EL (cell line): ENCODE results near the gene EYA4.
"Not testable (repeated sequence)": the region's sequence is repeated elsewhere in the genome, so short reads cannot be mapped to it uniquely, and the experiment has no call there.

Experiments used
- DNase-seq: peaks from one replicate; pipeline ENCODE4 v3.0.0-alpha.2; 2016

Gene EYA4

DNA sequence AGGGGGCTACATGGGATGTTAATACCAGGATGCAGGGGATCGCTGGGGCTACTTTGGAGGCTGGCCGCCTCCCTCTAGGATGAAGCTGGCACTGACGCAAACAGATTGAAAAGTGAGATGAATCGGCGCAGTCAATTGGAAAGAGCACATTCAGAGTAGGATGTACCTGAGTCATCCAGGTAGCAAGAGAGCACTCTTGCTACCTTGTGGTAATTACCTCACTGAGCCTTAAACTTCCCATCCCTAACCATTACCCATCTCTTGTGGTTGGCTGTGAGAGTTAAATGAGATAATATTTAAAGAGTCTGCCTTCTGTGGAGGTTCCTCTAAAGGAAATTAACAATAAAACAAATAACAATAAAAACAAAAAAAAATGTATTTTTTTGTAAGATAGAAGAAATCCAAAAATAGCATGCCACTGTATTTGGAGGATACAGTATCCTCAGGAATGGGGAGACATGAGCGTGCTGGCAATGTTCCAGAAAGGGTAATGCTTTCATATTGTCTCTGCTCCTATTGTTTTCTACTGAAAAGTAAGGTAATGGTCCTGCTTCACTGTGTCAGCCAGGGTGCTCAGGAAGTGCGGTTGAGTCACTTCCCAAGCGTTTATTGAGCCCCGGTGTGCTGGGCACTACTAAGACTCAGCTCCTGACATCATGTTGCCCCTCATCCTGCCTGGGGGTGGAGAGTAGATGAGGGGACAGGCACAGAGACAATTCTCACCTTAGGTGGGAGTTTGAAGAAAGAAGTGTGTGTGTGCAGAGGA is 301.1 kb downstream of the EYA4 start:
- peak; percentile 15 for DNase-seq

DNA sequence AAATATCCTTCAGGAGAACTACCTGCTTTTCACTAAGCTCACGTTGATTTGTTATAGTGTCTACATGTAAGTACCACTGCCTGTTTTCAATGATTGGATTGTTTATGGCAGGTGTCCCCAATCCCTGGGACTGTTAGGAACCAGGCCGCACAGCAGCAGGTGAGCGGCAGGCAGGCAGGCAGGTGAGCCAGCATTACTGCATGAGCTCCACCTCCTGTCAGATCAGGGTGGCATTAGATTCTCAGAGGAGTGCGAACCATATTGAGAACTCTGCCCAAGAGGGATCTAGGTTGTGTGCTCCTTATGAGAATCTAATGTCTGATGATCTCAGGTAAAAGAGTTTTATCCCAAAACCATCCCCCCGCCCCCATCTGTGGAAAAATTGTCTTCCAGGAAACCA is 303.3 kb downstream of the EYA4 start:
- no peak for DNase-seq

DNA sequence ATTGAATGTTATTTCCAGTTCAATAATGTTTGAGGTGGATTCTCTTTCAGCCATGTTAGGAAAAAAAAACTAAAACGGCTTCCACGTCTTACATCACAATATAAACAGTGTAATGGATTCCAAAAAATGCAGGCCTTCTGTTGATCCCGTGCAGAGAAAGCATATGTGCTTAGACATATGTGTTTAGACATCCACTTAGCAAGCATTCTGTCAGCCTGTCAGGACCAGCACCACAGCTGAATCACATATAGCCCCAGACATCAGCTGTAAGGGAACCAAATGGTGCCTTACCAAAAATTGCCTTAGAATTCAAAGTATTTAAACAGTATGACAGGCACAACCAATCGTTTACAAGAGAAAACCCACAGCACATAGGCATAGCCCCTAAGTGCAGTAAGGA is 304.9 kb downstream of the EYA4 start:
- DNase-seq = no peak

GRCh38 chr6:133547136-133547535 is 306.0 kb downstream of the EYA4 start:
- no peak for DNase-seq

DNA sequence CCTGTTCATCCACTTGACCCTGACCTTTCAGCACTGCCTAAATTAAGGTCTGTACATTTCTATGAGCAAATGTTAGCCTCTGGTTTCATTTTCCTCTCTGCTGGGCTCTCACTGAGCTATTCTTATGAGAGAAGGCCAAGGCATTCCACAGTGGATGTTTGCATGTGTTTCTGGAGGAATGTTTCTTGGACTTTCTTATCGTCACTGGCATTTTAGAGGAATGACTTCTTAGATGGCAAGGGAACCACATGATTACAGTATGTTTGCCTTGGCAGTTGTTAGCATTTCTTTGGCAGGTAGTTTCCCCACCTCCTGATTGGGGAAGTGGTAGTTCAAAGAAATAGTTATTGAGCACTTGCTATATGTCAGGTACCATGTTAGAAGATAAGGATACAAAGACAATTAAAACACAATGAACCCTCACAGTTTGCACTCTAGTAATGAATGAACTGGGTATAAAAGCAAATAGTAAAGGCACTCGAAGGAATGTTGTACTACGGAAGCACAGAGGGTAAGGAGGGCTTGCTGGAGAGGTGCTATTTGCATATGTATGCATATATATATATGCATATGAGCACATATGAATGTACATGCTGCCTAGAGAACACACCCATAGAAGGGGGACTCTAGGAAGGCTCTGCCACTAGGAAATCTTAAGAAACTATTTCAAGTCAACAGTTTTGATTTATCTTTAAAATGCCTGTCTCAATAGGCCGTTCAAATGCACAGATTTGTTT is 307.4 kb downstream of the EYA4 start:
- DNase-seq = peak; percentile 56

DNA sequence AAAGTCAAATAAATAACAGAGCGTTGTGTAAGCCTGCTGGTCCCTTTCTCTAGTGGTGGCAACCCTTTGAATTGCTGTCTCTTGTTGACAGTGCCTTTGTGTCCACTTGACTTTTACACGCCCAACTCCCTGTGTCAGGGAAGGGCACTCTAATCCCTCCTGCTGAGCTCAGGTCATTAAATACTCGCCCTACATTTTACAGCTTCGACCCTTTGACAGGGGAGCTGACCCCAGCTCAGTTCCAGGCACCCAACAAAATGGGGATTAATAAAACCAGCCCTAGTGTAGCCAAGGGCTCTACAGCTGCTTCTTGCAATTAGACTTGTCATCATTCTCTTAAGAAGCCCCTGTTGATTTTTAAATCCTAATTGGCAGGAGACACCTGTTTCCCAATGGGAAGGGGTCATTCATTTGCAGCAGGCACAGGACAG is 308.2 kb downstream of the EYA4 start:
- no peak for DNase-seq

DNA sequence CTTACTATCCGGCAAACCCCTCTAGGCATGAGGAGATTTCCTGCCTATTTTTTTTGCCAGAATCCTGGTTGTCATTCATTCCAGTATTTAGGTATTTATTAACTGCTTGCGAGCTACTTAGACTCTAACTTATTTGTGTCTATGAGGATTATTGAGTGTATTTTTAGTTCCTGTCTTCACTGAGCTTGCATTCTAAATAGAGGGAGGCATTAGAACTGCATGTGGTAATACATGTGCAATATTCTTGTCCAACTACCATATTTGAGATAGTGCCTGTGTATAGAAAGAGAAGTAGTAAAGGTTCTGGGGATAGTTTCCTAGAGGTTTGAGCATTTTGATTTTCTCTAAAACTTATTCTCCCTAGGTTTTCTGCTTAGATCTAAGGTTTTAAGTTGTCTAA is 308.9 kb downstream of the EYA4 start:
- no peak for DNase-seq

DNA sequence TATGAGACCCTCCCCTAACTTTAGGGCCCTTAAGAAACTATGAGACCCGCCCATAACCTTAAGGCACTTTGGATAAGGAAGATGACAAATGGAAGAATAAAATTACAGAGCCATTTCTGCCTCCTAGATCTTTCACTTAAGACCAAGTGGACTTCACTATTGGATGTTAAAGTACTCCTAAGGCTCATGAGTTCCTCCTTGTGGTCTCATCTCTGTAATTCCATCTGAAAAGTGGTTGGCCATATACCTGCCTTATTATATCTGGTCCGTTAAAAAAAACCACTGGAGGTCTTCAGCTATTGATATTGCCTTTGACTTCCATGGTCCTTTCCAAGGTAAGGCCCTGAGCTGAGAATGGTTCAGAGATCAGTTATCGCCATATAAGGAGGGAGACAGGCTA is 310.3 kb downstream of the EYA4 start:
- DNase-seq = no peak

DNA sequence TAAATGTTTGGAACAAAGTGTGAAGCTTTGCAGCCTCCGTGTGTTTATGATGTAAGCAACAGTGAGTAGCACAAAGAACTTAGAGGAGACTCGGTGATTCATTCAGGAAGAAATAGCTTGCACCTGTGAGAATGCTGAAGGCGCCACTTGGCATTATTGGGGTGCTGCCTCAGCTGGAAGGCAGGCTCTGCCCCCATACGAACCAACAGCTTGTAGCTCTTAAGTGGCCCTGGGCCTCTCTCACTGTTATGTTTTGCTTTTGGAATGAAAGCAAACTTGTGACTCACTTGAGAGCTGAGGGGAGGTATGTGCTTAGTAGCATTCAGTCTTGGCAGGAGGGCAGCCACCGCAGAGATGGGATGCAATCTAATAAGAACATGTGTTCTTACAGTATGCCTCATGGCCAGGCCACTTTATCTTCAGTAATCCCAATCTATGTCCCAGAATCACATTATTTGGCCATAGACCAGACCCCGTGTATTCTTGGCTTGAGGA is 310.7 kb downstream of the EYA4 start:
- peak; percentile 95 for DNase-seq

DNA sequence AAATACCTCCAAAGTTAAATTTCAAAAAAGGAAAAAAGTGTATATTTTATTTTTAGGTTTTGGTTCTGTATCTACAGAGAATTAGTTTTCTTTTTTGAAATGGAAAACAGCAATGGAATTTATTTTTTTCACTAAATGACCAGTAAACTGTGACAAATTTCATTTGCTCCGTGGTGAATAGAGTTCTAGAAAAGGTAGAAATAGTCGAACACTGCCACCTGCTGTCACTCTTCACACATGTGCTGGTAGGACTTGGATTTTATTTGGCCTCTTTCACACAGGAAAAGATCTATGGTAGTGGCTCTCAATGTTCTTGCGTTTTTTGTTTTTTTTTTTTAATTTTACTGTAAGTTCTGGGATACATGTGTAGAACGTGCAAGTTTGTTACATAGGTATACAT is 312.5 kb downstream of the EYA4 start:
- peak; percentile 53 for DNase-seq

GRCh38 chr6:133554121-133554520 is 313.0 kb downstream of the EYA4 start:
- not testable (repeated sequence) for DNase-seq

DNA sequence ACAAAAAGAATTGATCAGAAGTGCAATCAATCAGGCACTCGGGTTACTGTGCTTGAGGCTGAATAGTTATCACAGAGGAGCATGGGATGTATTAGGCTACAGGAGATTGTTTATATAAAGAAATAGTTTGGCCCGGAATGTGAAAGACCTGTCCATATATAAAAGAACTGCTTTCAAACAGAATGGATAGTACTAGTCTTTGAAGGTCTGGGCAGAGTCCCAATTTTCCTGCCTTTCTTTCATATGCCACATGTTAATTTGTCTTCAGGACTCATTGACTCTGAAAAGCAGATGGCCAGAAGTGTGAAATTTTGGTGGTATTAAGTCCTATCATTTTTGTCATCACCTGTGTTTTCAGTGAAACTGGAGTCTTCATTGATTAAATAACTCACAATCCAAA is 314.5 kb downstream of the EYA4 start:
- DNase-seq = no peak

- no peak for DNase-seq
Observed at GRCh38 chr6:133559926-133560325, 318.8 kb downstream of the EYA4 start.

DNA sequence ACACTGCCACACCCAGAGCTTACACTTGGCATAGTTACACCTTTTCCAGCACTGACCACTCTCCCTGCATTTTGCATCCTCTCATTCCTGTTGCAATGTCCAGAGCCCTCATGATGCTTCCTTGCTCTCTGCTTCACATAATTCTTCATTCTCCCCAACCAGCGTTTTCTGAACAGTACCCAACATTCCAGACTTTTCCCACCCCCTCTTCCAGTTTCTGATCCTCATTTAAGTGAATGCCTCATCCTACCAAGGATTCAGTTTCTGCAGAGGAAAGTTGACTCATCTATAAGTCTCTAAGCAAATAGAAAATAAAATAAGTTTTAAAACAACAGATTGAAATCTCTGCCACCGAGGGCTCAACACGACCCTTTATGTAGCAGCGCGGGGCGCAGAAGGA is 326.5 kb downstream of the EYA4 start:
- peak; percentile 38 for DNase-seq

GRCh38 chr6:133568970-133569889 is 328.1 kb downstream of the EYA4 start:
- peak; percentile 88 for DNase-seq

GRCh38 chr6:133571681-133572080 is 330.5 kb downstream of the EYA4 start:
- no peak for DNase-seq

DNA sequence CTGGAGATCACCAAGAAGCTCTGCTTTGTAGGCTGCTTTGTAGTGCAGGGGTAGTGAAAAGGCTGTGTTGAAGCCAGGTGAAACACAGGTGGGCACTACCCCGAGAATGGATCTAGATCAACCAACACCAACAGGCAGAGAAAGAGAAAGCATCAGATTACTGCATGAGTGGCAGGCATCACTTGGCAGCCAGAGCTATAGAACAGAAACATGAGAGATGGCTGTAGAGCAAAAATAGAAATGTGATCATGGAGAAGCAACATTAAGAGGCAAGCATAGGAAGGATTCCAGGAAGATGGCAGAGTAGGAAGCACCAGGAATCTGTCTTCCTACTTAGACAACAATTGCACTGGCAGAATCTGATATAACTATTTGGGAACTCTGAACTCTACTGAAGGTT is 336.7 kb downstream of the EYA4 start:
- DNase-seq = no peak
